Measurements from ENCODE around the gene ANKRD11. TPM values are rescaled to one million over a fixed set of nuclear protein-coding genes. Genes with fewer than 3 reads are reported as not detected.

Gene ANKRD11
- polyA plus RNA-seq, 1 donor (not counting 4 experiments of a cell fraction or from before 2014, with no cell fraction given) = 30.1 TPM

GRCh38 chr16:89237733-89238132 lies 252.6 kb downstream of the ANKRD11 start:
- FAIRE-seq = no peak
- no peak overlapping the region for H3K4me2 ChIP-seq (ENCODE audit: control insufficient read depth, extremely low read depth, insufficient read depth, low read depth, low read length)

GRCh38 chr16:89233678-89234490 lies 256.5 kb downstream of the ANKRD11 start:
- no peaks in the 10 kb centered on the region for H3K27me3 ChIP-seq (ENCODE audit: control insufficient read depth, extremely low read depth, insufficient read depth, low read length)
- FAIRE-seq = no peak

More at GRCh38 chr16:89237733-89238132, 252.6 kb downstream of the ANKRD11 start:
- Histone ChIP-seq H3K27me3 (ENCODE audit: control insufficient read depth, extremely low read depth, insufficient read depth, low read length) (no peaks in the 10 kb centered on the region), H3K9me3 (ENCODE audit: control insufficient read depth, low read depth, low read length) (no peaks in the 10 kb centered on the region), H3K4me1 (ENCODE audit: control insufficient read depth, extremely low read depth, insufficient read depth, low read length) (no peaks in the 10 kb centered on the region), H3K9me1 (ENCODE audit: control insufficient read depth, extremely low read depth, insufficient read depth, low read length) (no peaks in the 10 kb centered on the region), H4K20me1 (ENCODE audit: control insufficient read depth, extremely low read depth, insufficient read depth, low read length) (no peaks in the 10 kb centered on the region), H3K4me3 (ENCODE audit: control insufficient read depth in 2 of 3, extremely low read depth in 1 of 3, insufficient read depth in 2 of 3, low read depth in 1 of 3, low read length in 3 of 3) (no peak overlapping the region), H3K36me3 (ENCODE audit: control insufficient read depth in 2 of 2, extremely low read depth in 1 of 2, insufficient read depth in 2 of 2, low read length in 2 of 2) (peaks cover 9% of the 10 kb centered on the region in 2 experiments), H3K27ac (ENCODE audit: control insufficient read depth, insufficient read depth, low read length) (no peak overlapping the region), H3K79me2 (ENCODE audit: control insufficient read depth, insufficient read depth, low read length) (peaks cover 7% of the 10 kb centered on the region), H3K9ac (ENCODE audit: control insufficient read depth, extremely low read depth, insufficient read depth, low read length) (no peak overlapping the region), H2AFZ (ENCODE audit: control insufficient read depth, low read length) (no peak overlapping the region)
- dilution Hi-C loops (cut with MboI; ENCODE audit: extremely low pct_ligation_motif_present, low sequenced_read_pairs) = no loop called here
- no peak for DNase-seq (ENCODE audit: low read depth, low spot score)
- no peak for TF ChIP-seq CTCF (optimal IDR thresholded peaks at IDR 0.05 in 1 of 3, IDR thresholded peaks at IDR 0.05 in 1 of 3, conservative IDR thresholded peaks at IDR 0.05 in 1 of 3; ENCODE audit: extremely low read depth in 1 of 3, insufficient read depth in 2 of 3, low read length in 3 of 3)

More at GRCh38 chr16:89233678-89234490, 256.5 kb downstream of the ANKRD11 start:
- Histone ChIP-seq H3K36me3 (ENCODE audit: control insufficient read depth in 2 of 2, extremely low read depth in 1 of 2, insufficient read depth in 2 of 2, low read length in 2 of 2) (peaks cover 18 to 19% of the 10 kb centered on the region in 2 experiments), H3K9me1 (ENCODE audit: control insufficient read depth, extremely low read depth, insufficient read depth, low read length) (no peaks in the 10 kb centered on the region), H2AFZ (ENCODE audit: control insufficient read depth, low read length) (no peak overlapping the region), H4K20me1 (ENCODE audit: control insufficient read depth, extremely low read depth, insufficient read depth, low read length) (peaks cover 1% of the 10 kb centered on the region), H3K27ac (ENCODE audit: control insufficient read depth, insufficient read depth, low read length) (no peak overlapping the region), H3K9ac (ENCODE audit: control insufficient read depth, extremely low read depth, insufficient read depth, low read length) (no peak overlapping the region), H3K4me3 (ENCODE audit: control insufficient read depth in 2 of 3, extremely low read depth in 1 of 3, insufficient read depth in 2 of 3, low read depth in 1 of 3, low read length in 3 of 3) (no peak overlapping the region), H3K79me2 (ENCODE audit: control insufficient read depth, insufficient read depth, low read length) (peaks cover 8% of the 10 kb centered on the region), H3K4me1 (ENCODE audit: control insufficient read depth, extremely low read depth, insufficient read depth, low read length) (no peaks in the 10 kb centered on the region), H3K9me3 (ENCODE audit: control insufficient read depth, low read depth, low read length) (no peaks in the 10 kb centered on the region), H3K4me2 (ENCODE audit: control insufficient read depth, extremely low read depth, insufficient read depth, low read depth, low read length) (no peak overlapping the region)
- dilution Hi-C loops (cut with MboI; ENCODE audit: extremely low pct_ligation_motif_present, low sequenced_read_pairs) = no loop called here
- TF ChIP-seq CTCF (optimal IDR thresholded peaks at IDR 0.05 in 1 of 3, IDR thresholded peaks at IDR 0.05 in 1 of 3, conservative IDR thresholded peaks at IDR 0.05 in 1 of 3; ENCODE audit: extremely low read depth in 1 of 3, insufficient read depth in 2 of 3, low read length in 3 of 3) (no peak), EZH2 (IDR thresholded peaks at IDR 0.05; ENCODE audit: low read length) (no peak)
- no peak for DNase-seq (ENCODE audit: low read depth, low spot score)
